NT2/D1 (cell line): ENCODE data around the gene FRMD4A.

Experiments
- DNase-seq: peaks from one replicate; pipeline ENCODE4 v3.0.0-alpha.2; 2011; ENCODE audit warnings: low read depth, low spot score
- H3K27me3 ChIP-seq: 2 replicates; pipeline ENCODE4 v1.6.0; 2011; ENCODE audit warnings: mild to moderate bottlenecking; ENCODE audit not compliant: insufficient read length, insufficient read depth
- H3K36me3 ChIP-seq: 2 replicates; pipeline ENCODE4 v1.6.1; 2011; ENCODE audit warnings: mild to moderate bottlenecking, low read length, mixed read lengths; ENCODE audit not compliant: insufficient read depth, insufficient read length
- H3K4me1 ChIP-seq: 2 replicates; pipeline ENCODE4 v1.5.1; 2011; ENCODE audit not compliant: insufficient read depth, insufficient read length
- H3K4me3 ChIP-seq: 2 replicates; pipeline ENCODE4 v1.5.1; 2011; ENCODE audit warnings: low read depth; ENCODE audit not compliant: insufficient read length
- H3K9ac ChIP-seq: 2 replicates; pipeline ENCODE4 v1.6.0; 2011; ENCODE audit warnings: low read depth; ENCODE audit not compliant: insufficient read length
- H3K9me3 ChIP-seq: 2 replicates; pipeline ENCODE4 v1.5.1; 2011; ENCODE audit warnings: mild to moderate bottlenecking, low read length; ENCODE audit not compliant: insufficient read depth
- SUZ12 ChIP-seq: IDR thresholded peaks from 2 replicates; pipeline ENCODE4 v1.6.1; 2011; ENCODE audit not compliant: insufficient read length, insufficient read depth; ENCODE audit errors: extremely low read depth
- YY1 ChIP-seq: IDR thresholded peaks from 2 replicates; pipeline ENCODE4 v1.6.1; 2011; ENCODE audit not compliant: insufficient read length, insufficient read depth
- ZNF274 ChIP-seq: IDR thresholded peaks from 2 replicates; pipeline ENCODE4 v1.6.1; 2011; ENCODE audit warnings: mild to moderate bottlenecking, low read depth, low read length

Gene FRMD4A

DNA sequence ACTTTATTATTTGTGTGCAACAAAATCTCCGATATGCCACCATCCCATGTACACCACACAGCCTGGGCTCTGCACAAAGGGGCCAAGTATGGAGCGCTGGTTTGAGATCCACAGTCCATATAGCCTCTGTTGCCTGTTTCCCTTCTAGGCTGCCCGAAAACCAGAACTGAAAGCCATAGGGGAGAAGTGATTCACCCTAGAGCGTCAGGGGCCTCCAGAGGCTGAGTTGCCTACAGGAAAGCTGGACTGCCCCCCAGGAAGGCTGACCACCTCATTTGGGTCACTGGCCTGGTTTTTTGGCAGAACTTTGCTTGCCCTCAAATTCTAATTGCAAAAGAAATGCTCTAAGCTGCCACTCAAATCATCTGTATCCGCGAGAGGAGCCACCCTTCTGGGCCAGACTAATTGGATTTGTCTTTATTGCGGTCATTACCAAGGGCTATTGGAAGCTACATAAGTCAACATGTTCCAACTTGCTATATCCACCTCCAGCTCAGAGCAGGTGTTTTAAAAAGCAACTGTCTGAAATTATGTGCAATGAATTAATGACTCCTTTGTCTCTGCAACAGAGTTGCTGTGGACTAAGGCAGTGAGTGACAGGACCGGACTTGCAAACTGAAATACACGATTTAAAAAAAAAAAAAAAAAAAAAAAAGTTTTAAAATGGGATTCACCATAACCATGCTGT, 28.3 kb upstream of the FRMD4A start:
- no peak for DNase-seq
- H3K9ac ChIP-seq, result no peak overlapping the region
- no peak for TF ChIP-seq ZNF274
- TF ChIP-seq SUZ12, result no peak
- TF ChIP-seq YY1, result no peak
- no peaks in the 10 kb centered on the region for H3K9me3 ChIP-seq
- H3K4me1 ChIP-seq, result peaks cover 1% of the 10 kb centered on the region
- no peaks in the 10 kb centered on the region for H3K36me3 ChIP-seq
- H3K4me3 ChIP-seq, result no peak overlapping the region
- H3K27me3 ChIP-seq, result no peaks in the 10 kb centered on the region

- DNase-seq, result no peak
- Histone ChIP-seq H3K27me3 (no peaks in the 10 kb centered on the region), H3K4me3 (no peak overlapping the region)
These were observed 26.2 kb upstream of the FRMD4A start for GRCh38 chr10:14356921-14357320.

GRCh38 chr10:14355750-14356149, 25.0 kb upstream of the FRMD4A start:
- H3K27me3 ChIP-seq, result no peaks in the 10 kb centered on the region
- no peak overlapping the region for H3K4me3 ChIP-seq
- no peak for DNase-seq
- H3K9me3 ChIP-seq, result no peaks in the 10 kb centered on the region
- H3K36me3 ChIP-seq, result no peaks in the 10 kb centered on the region
- TF ChIP-seq YY1 (no peak), ZNF274 (no peak)
- H3K4me1 ChIP-seq, result peaks cover 1% of the 10 kb centered on the region
- H3K9ac ChIP-seq, result no peak overlapping the region

More at GRCh38 chr10:14356921-14357320, 26.2 kb upstream of the FRMD4A start:
- H3K4me1 ChIP-seq, result peaks cover 1% of the 10 kb centered on the region
- no peak overlapping the region for H3K9ac ChIP-seq
- no peaks in the 10 kb centered on the region for H3K36me3 ChIP-seq
- H3K9me3 ChIP-seq, result no peaks in the 10 kb centered on the region
- TF ChIP-seq YY1, result no peak
- TF ChIP-seq SUZ12, result no peak
- no peak for TF ChIP-seq ZNF274

DNA sequence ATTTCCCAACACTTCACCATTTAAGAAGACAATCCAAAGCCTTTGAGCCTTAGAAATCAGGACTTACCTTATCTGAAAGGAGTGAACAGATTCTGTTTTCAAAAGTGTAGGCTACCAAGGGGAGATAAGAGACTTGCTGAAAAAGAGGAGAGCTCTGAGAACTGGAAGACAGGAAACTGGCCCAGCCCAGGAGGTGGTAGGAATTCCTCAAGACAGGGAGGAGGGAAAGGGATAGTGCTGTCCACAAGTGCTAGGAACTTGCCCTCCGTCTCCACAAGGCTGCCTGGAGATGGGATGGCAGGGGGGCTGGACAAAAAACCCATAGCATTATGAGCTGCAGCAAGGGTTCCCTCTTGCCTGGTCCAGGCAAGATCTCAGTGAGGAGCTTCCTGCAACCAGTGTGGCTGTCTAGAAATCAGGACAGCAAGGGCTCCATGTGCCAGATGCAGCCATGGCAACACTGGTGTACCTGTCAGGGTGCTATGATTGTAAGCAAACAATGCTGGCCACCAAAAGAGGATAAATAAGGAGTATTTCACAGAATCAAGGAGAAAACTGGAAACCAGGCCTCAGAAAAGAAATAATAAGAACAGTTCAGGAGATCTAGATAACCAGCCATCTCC, 22.7 kb upstream of the FRMD4A start:
- Histone ChIP-seq H3K4me3 (no peak overlapping the region), H3K4me1 (no peaks in the 10 kb centered on the region), H3K36me3 (no peaks in the 10 kb centered on the region), H3K27me3 (no peaks in the 10 kb centered on the region), H3K9me3 (no peaks in the 10 kb centered on the region), H3K9ac (no peak overlapping the region)
- no peak for DNase-seq
- TF ChIP-seq YY1, result no peak
- TF ChIP-seq ZNF274, result no peak
- TF ChIP-seq SUZ12, result no peak

GRCh38 chr10:14350006-14350405, 19.3 kb upstream of the FRMD4A start:
- H3K9me3 ChIP-seq, result no peaks in the 10 kb centered on the region
- H3K27me3 ChIP-seq, result no peaks in the 10 kb centered on the region
- DNase-seq, result no peak
- no peaks in the 10 kb centered on the region for H3K36me3 ChIP-seq
- H3K4me3 ChIP-seq, result no peak overlapping the region
- no peak overlapping the region for H3K9ac ChIP-seq
- no peak for TF ChIP-seq SUZ12
- TF ChIP-seq ZNF274, result no peak
- no peak for TF ChIP-seq YY1
- H3K4me1 ChIP-seq, result no peaks in the 10 kb centered on the region

- TF ChIP-seq YY1 (no peak), SUZ12 (no peak), ZNF274 (no peak)
- Histone ChIP-seq H3K9ac (no peak overlapping the region), H3K4me1 (no peaks in the 10 kb centered on the region), H3K4me3 (no peak overlapping the region), H3K27me3 (no peaks in the 10 kb centered on the region), H3K9me3 (no peaks in the 10 kb centered on the region), H3K36me3 (no peaks in the 10 kb centered on the region)
- no peak for DNase-seq
These were observed 18.4 kb upstream of the FRMD4A start for GRCh38 chr10:14349081-14349480.

DNA sequence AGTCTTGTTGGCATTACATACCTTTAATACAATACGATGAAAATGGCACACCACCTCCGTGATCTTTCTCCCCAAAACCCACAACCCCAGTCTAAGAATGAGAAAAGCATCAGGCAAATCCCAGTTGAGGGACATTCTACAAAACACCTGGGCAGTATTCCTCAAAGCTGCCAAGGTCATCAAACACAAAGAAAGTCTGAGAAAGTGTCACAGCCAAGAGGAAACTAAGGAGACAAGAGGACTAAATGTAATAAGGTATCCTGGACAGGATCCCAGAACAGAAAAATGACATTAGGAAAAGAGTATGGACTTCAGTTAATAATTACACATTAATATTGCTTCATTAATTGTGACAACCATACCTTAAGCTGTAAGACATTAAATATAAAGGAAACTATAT, 14.5 kb upstream of the FRMD4A start:
- Histone ChIP-seq H3K9ac (no peak overlapping the region), H3K4me1 (no peaks in the 10 kb centered on the region), H3K27me3 (no peaks in the 10 kb centered on the region), H3K36me3 (no peaks in the 10 kb centered on the region), H3K4me3 (no peak overlapping the region), H3K9me3 (no peaks in the 10 kb centered on the region)
- DNase-seq, result no peak
- TF ChIP-seq YY1 (no peak), ZNF274 (no peak), SUZ12 (no peak)
